Measurements from ENCODE around the gene TYMP.

- TF ChIP-seq CHD1 (IDR thresholded peaks at IDR 0.05; ENCODE audit: low read depth, low read length) (no peak), USF2 (IDR thresholded peaks at IDR 0.05; ENCODE audit: low read depth, low read length) (no peak), CTCF (conservative IDR thresholded peaks at IDR 0.05; ENCODE audit: low read depth, low read length) (no peak), POLR2A (IDR thresholded peaks at IDR 0.05; ENCODE audit: low read depth, low read length) (no peak), MAFK (IDR thresholded peaks at IDR 0.05; ENCODE audit: low read depth, low read length) (no peak), RAD21 (IDR thresholded peaks at IDR 0.05; ENCODE audit: low read length) (no peak), RFX5 (IDR thresholded peaks at IDR 0.05; ENCODE audit: low read depth, low read length) (no peak), SMC3 (IDR thresholded peaks at IDR 0.05; ENCODE audit: low read depth, low read length) (no peak), CEBPB (IDR thresholded peaks at IDR 0.05; ENCODE audit: low read depth, low read length) (no peak), MAZ (IDR thresholded peaks at IDR 0.05; ENCODE audit: borderline replicate concordance, low read depth, low read length) (no peak), FOS (IDR thresholded peaks at IDR 0.05; ENCODE audit: low read depth, low read length) (no peak), MXI1 (IDR thresholded peaks at IDR 0.05; ENCODE audit: borderline replicate concordance, low read depth, low read length) (no peak)
Observed at GRCh38 chr22:50523458-50523805, 6.4 kb downstream of the TYMP start.
